NCI-H748 (cell line): ENCODE data around the gene SSR2.

Experiments used
- DNase-seq: peaks from one replicate; lab custom pipeline; 2025; ENCODE audit not compliant: unreplicated experiment; lab: John Stamatoyannopoulos, UW

SSR2 gene

GRCh38 chr1:155974208-155975115, 46.3 kb downstream of the SSR2 start:
- DNase-seq: peak; percentile 16

- DNase-seq: no peak
Observed at GRCh38 chr1:155973723-155974122, 47.0 kb downstream of the SSR2 start.

- DNase-seq: no peak
Observed at GRCh38 chr1:155971910-155972809, 48.6 kb downstream of the SSR2 start.

- DNase-seq: no peak
Observed at GRCh38 chr1:155970531-155971167, 50.1 kb downstream of the SSR2 start.

GRCh38 chr1:155969377-155969791, 51.4 kb downstream of the SSR2 start:
- DNase-seq: no peak

GRCh38 chr1:155968670-155969069, 52.1 kb downstream of the SSR2 start:
- DNase-seq: no peak

- DNase-seq: no peak
Observed at GRCh38 chr1:155968051-155968400, 52.7 kb downstream of the SSR2 start.

- no peak for DNase-seq
Observed at GRCh38 chr1:155967341-155968050, 53.3 kb downstream of the SSR2 start.

- no peak for DNase-seq
Observed at GRCh38 chr1:155966750-155967149, 54.0 kb downstream of the SSR2 start.

GRCh38 chr1:155966135-155966534, 54.6 kb downstream of the SSR2 start:
- DNase-seq: no peak

GRCh38 chr1:155964193-155964592, 56.6 kb downstream of the SSR2 start:
- no peak for DNase-seq

GRCh38 chr1:155962599-155963211, 58.0 kb downstream of the SSR2 start:
- DNase-seq: no peak

- no peak for DNase-seq
Observed at GRCh38 chr1:155961937-155962336, 58.8 kb downstream of the SSR2 start.

- no peak for DNase-seq
Observed at GRCh38 chr1:155960081-155960745, 60.5 kb downstream of the SSR2 start.
